PFSK-1 (cell line): ENCODE data around the gene ANO8.

Experiments
- FOXP2 ChIP-seq: optimal IDR thresholded peaks from 2 replicates; pipeline ENCODE3; 2011; ENCODE audit warnings: borderline replicate concordance, control low read depth, inconsistent platforms; ENCODE audit not compliant: insufficient read depth; ENCODE audit errors: extremely low read length, extremely low read depth
- POLR2AphosphoS5 ChIP-seq: IDR thresholded peaks from 2 replicates; pipeline ENCODE4 v1.6.1; 2012; ENCODE audit warnings: low read depth, mild to moderate bottlenecking, control low read depth, low read length, moderate library complexity
- SIN3A ChIP-seq: IDR thresholded peaks from 2 replicates; pipeline ENCODE4 v1.6.1; 2012; ENCODE audit warnings: mild to moderate bottlenecking, low read length, moderate library complexity, borderline replicate concordance; ENCODE audit not compliant: insufficient read depth
- TAF1 ChIP-seq: IDR thresholded peaks from 2 replicates; pipeline ENCODE4 v1.6.1; 2012; ENCODE audit warnings: low read length, control low read depth, borderline replicate concordance; ENCODE audit not compliant: insufficient read depth
- TF ChIP-seq, protein P1 (sequence below), 2 experiments: IDR thresholded peaks; 2 replicates each; pipeline versions ENCODE4 v1.6.1 to v1.8.0; 2011 to 2012; ENCODE audit warnings: low read depth in 2 of 2, low read length in 2 of 2, control low read depth in 1 of 2, inconsistent platforms in 1 of 2, mild to moderate bottlenecking in 1 of 2, moderate library complexity in 1 of 2; ENCODE audit not compliant: insufficient read depth in 1 of 2

Gene ANO8

GRCh38 chr19:17321655-17322489, 12.8 kb downstream of the ANO8 start:
- no peak for TF ChIP-seq FOXP2
- no peak for TF ChIP-seq TAF1
- TF ChIP-seq POLR2AphosphoS5, result no peak
- TF ChIP-seq SIN3A, result no peak
- TF ChIP-seq, protein P1, sequence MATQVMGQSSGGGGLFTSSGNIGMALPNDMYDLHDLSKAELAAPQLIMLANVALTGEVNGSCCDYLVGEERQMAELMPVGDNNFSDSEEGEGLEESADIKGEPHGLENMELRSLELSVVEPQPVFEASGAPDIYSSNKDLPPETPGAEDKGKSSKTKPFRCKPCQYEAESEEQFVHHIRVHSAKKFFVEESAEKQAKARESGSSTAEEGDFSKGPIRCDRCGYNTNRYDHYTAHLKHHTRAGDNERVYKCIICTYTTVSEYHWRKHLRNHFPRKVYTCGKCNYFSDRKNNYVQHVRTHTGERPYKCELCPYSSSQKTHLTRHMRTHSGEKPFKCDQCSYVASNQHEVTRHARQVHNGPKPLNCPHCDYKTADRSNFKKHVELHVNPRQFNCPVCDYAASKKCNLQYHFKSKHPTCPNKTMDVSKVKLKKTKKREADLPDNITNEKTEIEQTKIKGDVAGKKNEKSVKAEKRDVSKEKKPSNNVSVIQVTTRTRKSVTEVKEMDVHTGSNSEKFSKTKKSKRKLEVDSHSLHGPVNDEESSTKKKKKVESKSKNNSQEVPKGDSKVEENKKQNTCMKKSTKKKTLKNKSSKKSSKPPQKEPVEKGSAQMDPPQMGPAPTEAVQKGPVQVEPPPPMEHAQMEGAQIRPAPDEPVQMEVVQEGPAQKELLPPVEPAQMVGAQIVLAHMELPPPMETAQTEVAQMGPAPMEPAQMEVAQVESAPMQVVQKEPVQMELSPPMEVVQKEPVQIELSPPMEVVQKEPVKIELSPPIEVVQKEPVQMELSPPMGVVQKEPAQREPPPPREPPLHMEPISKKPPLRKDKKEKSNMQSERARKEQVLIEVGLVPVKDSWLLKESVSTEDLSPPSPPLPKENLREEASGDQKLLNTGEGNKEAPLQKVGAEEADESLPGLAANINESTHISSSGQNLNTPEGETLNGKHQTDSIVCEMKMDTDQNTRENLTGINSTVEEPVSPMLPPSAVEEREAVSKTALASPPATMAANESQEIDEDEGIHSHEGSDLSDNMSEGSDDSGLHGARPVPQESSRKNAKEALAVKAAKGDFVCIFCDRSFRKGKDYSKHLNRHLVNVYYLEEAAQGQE (IDR thresholded peaks at IDR 0.05; ENCODE audit: insufficient read depth in 1 of 2, low read depth in 2 of 2, low read length in 2 of 2), result no peak

GRCh38 chr19:17320435-17320834, 14.2 kb downstream of the ANO8 start:
- TF ChIP-seq, protein P1 (IDR thresholded peaks at IDR 0.05; ENCODE audit: insufficient read depth in 1 of 2, low read depth in 2 of 2, low read length in 2 of 2), result no peak
- no peak for TF ChIP-seq POLR2AphosphoS5
- TF ChIP-seq TAF1, result no peak
- no peak for TF ChIP-seq FOXP2
- no peak for TF ChIP-seq SIN3A

- TF ChIP-seq TAF1 (no peak), FOXP2 (no peak), SIN3A (no peak), POLR2AphosphoS5 (no peak)
- TF ChIP-seq, protein P1 (IDR thresholded peaks at IDR 0.05; ENCODE audit: insufficient read depth in 1 of 2, low read depth in 2 of 2, low read length in 2 of 2), result no peak
These were observed 15.0 kb downstream of the ANO8 start for GRCh38 chr19:17319473-17320238.

- TF ChIP-seq TAF1, result no peak
- TF ChIP-seq POLR2AphosphoS5, result no peak
- TF ChIP-seq SIN3A, result no peak
- no peak for TF ChIP-seq FOXP2
- TF ChIP-seq, protein P1 (IDR thresholded peaks at IDR 0.05; ENCODE audit: insufficient read depth in 1 of 2, low read depth in 2 of 2, low read length in 2 of 2), result no peak
These were observed 15.7 kb downstream of the ANO8 start for GRCh38 chr19:17318966-17319365.
